Measurements from ENCODE around the gene SLIT3.

SLIT3 gene

DNA sequence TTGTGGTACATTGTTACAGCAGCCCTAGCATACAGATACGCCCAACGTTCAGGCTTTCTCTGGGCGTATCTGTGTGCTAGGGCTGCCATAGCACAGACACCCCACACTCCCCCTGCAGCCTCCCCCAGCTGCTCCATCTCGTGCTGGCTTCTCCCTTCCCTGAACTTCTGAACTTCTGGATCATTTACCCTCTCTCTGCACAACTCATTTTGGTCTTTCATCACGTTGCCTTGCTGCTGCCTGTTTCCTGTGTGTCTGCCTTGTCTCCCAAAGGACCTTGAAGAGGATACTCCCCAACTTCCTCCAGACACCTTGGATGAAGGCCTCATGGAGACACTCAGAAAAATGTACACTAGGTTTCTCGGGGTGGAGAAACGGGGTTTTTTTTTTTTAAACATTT lies 37.3 kb downstream of the SLIT3 start:
- Mint-ChIP-seq H3K4me1 (no peaks in the 10 kb centered on the region), H3K27ac (no peak overlapping the region), H3K27me3 (peaks cover 25% of the 10 kb centered on the region), H3K4me3 (no peak overlapping the region), H3K36me3 (no peaks in the 10 kb centered on the region), H3K9me3 (no peaks in the 10 kb centered on the region)
- ATAC-seq = no peak

- no peaks in the 10 kb centered on the region for H3K4me1 Mint-ChIP-seq
- no peak overlapping the region for H3K4me3 Mint-ChIP-seq
Measured at GRCh38 chr5:169260896-169261569, 39.9 kb downstream of the SLIT3 start.

DNA sequence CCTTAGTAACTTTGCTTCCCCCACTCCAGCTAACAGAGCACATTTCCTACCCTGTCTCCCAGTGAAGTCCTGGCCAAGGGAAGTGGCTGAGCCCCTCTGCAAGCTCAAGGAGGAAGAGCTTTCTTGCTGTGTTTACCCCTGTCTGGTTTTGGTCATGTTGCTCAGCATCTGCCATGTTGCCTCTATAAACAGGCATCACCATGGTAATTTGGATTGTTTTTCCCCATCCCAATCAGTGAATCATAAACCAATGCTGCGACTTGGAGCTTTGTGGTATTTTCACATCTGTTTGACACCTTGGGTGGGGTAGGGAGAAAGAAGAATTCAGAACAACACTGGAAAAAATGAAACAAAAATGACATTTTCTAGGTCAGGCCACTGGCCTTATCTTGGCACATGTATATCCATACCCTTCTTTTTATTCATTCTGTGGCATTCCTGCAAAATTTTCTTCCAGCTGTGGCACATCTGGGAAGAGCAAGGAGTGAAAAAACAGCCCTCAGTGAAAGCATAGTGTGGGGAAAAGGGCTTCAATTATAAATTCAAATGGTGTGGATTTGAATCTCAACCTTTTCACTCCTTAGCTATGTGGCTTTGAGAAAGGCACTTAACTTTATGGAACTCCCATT lies 42.5 kb downstream of the SLIT3 start:
- H3K9me3 Mint-ChIP-seq = no peaks in the 10 kb centered on the region
- no peaks in the 10 kb centered on the region for H3K36me3 Mint-ChIP-seq
- ATAC-seq = no peak
- H3K4me3 Mint-ChIP-seq = no peak overlapping the region
- no peaks in the 10 kb centered on the region for H3K4me1 Mint-ChIP-seq
- peaks cover 16% of the 10 kb centered on the region for H3K27me3 Mint-ChIP-seq
- H3K27ac Mint-ChIP-seq = no peak overlapping the region

More at GRCh38 chr5:169260896-169261569, 39.9 kb downstream of the SLIT3 start:
- Mint-ChIP-seq H3K36me3 (no peaks in the 10 kb centered on the region), H3K9me3 (no peaks in the 10 kb centered on the region), H3K27ac (no peak overlapping the region), H3K27me3 (peaks cover 25% of the 10 kb centered on the region)
- ATAC-seq = no peak

- no peak for ATAC-seq
- no peak overlapping the region for H3K27ac Mint-ChIP-seq
Measured at GRCh38 chr5:169256191-169256590, 44.7 kb downstream of the SLIT3 start.

GRCh38 chr5:169253071-169253470 lies 47.9 kb downstream of the SLIT3 start:
- H3K36me3 Mint-ChIP-seq = no peaks in the 10 kb centered on the region
- no peak overlapping the region for H3K27ac Mint-ChIP-seq
- no peak for ATAC-seq
- no peaks in the 10 kb centered on the region for H3K27me3 Mint-ChIP-seq
- no peaks in the 10 kb centered on the region for H3K4me1 Mint-ChIP-seq
- H3K4me3 Mint-ChIP-seq = no peak overlapping the region
- H3K9me3 Mint-ChIP-seq = no peaks in the 10 kb centered on the region

More at GRCh38 chr5:169256191-169256590, 44.7 kb downstream of the SLIT3 start:
- Mint-ChIP-seq H3K36me3 (no peaks in the 10 kb centered on the region), H3K4me1 (no peaks in the 10 kb centered on the region), H3K4me3 (no peak overlapping the region), H3K27me3 (peaks cover 3% of the 10 kb centered on the region), H3K9me3 (no peaks in the 10 kb centered on the region)

GRCh38 chr5:169251333-169252084 lies 49.4 kb downstream of the SLIT3 start:
- no peak overlapping the region for H3K4me3 Mint-ChIP-seq
- H3K27ac Mint-ChIP-seq = no peak overlapping the region
- H3K27me3 Mint-ChIP-seq = no peaks in the 10 kb centered on the region
- H3K9me3 Mint-ChIP-seq = no peaks in the 10 kb centered on the region
- no peaks in the 10 kb centered on the region for H3K36me3 Mint-ChIP-seq
- ATAC-seq = no peak
- H3K4me1 Mint-ChIP-seq = no peaks in the 10 kb centered on the region

GRCh38 chr5:169250887-169251286 lies 50.1 kb downstream of the SLIT3 start:
- Mint-ChIP-seq H3K4me1 (no peaks in the 10 kb centered on the region), H3K4me3 (no peak overlapping the region), H3K27me3 (no peaks in the 10 kb centered on the region), H3K27ac (no peak overlapping the region), H3K9me3 (no peaks in the 10 kb centered on the region), H3K36me3 (no peaks in the 10 kb centered on the region)
- ATAC-seq = no peak

- no peak overlapping the region for H3K27ac Mint-ChIP-seq
- no peak for ATAC-seq
- no peaks in the 10 kb centered on the region for H3K36me3 Mint-ChIP-seq
- H3K27me3 Mint-ChIP-seq = no peaks in the 10 kb centered on the region
- H3K9me3 Mint-ChIP-seq = no peaks in the 10 kb centered on the region
- H3K4me3 Mint-ChIP-seq = no peak overlapping the region
- H3K4me1 Mint-ChIP-seq = no peaks in the 10 kb centered on the region
Measured at GRCh38 chr5:169248996-169249395, 51.9 kb downstream of the SLIT3 start.

DNA sequence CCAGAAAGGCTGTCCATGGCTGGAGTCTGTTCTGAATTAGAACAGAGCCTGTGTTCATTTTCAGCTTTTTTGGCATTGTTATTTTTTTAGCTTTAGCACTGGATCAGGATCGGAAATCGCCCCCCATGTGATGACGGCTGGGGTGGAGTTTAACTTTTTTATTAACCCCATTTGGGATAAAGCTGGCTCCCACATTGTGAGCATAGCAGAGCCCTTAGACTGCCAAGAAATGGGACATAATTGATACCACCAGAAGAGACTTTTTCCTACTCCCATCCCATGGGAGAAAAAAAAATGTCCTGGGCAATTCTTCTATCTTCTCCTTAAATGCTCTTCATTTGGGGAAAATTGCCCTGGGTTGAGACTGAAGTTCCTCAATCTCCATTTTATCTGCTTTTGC lies 52.4 kb downstream of the SLIT3 start:
- ATAC-seq = no peak
- H3K9me3 Mint-ChIP-seq = no peaks in the 10 kb centered on the region
- no peak overlapping the region for H3K4me3 Mint-ChIP-seq
- no peaks in the 10 kb centered on the region for H3K4me1 Mint-ChIP-seq
- no peaks in the 10 kb centered on the region for H3K36me3 Mint-ChIP-seq
- no peak overlapping the region for H3K27ac Mint-ChIP-seq
- H3K27me3 Mint-ChIP-seq = no peaks in the 10 kb centered on the region

GRCh38 chr5:169244812-169245211 lies 56.1 kb downstream of the SLIT3 start:
- Mint-ChIP-seq H3K4me3 (no peak overlapping the region), H3K4me1 (no peaks in the 10 kb centered on the region), H3K27me3 (no peaks in the 10 kb centered on the region), H3K9me3 (peaks cover 4% of the 10 kb centered on the region), H3K27ac (no peak overlapping the region), H3K36me3 (no peaks in the 10 kb centered on the region)
- no peak for ATAC-seq

GRCh38 chr5:169243651-169244422 lies 57.1 kb downstream of the SLIT3 start:
- no peak overlapping the region for H3K27ac Mint-ChIP-seq
- H3K27me3 Mint-ChIP-seq = no peaks in the 10 kb centered on the region
- no peak for ATAC-seq

DNA sequence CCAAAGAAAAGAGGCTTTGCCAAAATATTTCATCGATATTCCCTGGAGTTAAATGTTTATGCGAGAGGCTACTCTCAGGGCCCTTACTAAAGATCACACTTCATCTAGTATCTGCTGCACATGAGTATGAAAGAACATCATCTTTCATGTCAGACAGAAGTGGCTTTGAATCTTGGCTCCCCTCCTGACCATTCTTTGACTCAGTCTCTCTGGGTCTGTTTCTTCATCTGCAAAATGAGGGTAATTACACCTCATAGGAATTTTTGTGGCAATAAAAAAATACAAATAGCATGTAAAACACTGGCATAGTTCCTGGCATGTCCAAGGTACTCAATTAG lies 58.1 kb downstream of the SLIT3 start:
- no peak overlapping the region for H3K27ac Mint-ChIP-seq
- no peaks in the 10 kb centered on the region for H3K4me1 Mint-ChIP-seq
- no peak for ATAC-seq
- no peaks in the 10 kb centered on the region for H3K27me3 Mint-ChIP-seq
- H3K36me3 Mint-ChIP-seq = no peaks in the 10 kb centered on the region
- H3K9me3 Mint-ChIP-seq = peaks cover 10% of the 10 kb centered on the region
- H3K4me3 Mint-ChIP-seq = no peak overlapping the region

More at GRCh38 chr5:169243651-169244422, 57.1 kb downstream of the SLIT3 start:
- no peaks in the 10 kb centered on the region for H3K36me3 Mint-ChIP-seq
- peaks cover 8% of the 10 kb centered on the region for H3K9me3 Mint-ChIP-seq
- no peaks in the 10 kb centered on the region for H3K4me1 Mint-ChIP-seq
- H3K4me3 Mint-ChIP-seq = no peak overlapping the region

GRCh38 chr5:169242175-169242848 lies 58.6 kb downstream of the SLIT3 start:
- Mint-ChIP-seq H3K9me3 (peaks cover 12% of the 10 kb centered on the region), H3K27me3 (no peaks in the 10 kb centered on the region), H3K4me1 (no peaks in the 10 kb centered on the region), H3K36me3 (no peaks in the 10 kb centered on the region), H3K4me3 (no peak overlapping the region), H3K27ac (no peak overlapping the region)
- ATAC-seq = no peak

DNA sequence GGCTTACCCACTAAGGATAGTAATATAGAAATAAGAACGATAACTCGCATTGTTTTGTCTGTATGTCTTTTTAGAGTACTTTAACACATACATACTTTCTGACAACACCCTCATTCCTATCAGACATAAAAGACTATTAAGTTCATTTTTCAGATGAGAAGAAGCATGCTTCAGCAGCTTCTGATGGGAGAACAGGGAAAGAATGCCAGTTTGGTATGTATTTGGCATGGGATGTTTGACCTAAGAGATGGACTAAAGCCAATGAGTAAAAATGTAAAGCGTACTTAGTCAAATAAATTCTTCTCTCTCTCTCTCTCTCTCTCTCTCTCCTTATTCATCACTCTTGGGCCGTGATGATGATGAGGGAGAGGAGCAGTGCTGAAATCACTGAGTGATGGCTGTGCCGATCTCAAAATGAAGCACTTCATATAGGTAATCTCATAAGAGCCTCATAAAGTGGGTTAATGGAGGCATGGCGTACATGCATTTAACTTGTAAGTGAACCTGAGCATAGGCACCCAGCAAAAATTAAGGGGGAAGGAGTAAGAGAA lies 71.5 kb downstream of the SLIT3 start:
- no peaks in the 10 kb centered on the region for H3K9me3 Mint-ChIP-seq
- no peak overlapping the region for H3K27ac Mint-ChIP-seq
- H3K4me3 Mint-ChIP-seq = no peak overlapping the region
- no peaks in the 10 kb centered on the region for H3K36me3 Mint-ChIP-seq
- H3K4me1 Mint-ChIP-seq = no peaks in the 10 kb centered on the region
- no peaks in the 10 kb centered on the region for H3K27me3 Mint-ChIP-seq
- no peak for ATAC-seq

All from stimulated activated memory B cell treated with anti-CD40 and anti-IgM and Interleukin-4, amounts not matched to agents 10 μg/mL and 1 μg/mL and 100 μg/mL, for 72 hours (primary cell).